HL-60 (cell line): ENCODE results near the gene CIART.

Source experiments
- DNase-seq, 2 experiments: peaks; one replicate each; pipeline ENCODE4 v3.0.0-alpha.2; 2010 to 2020; ENCODE audit warnings: low read depth in 1 of 2, low spot score in 1 of 2
- H3K27ac ChIP-seq: fragments of 250-450 bp; sonication (Bioruptor Pico); replicated peaks from 2 replicates; pipeline ENCODE4 v1.5.1; 2020; ENCODE audit warnings: mild to moderate bottlenecking, moderate library complexity
- H3K27me3 ChIP-seq: fragments of 250-450 bp; sonication (Bioruptor Pico); 2 replicates; pipeline ENCODE4 v1.5.1; 2021; ENCODE audit warnings: mild to moderate bottlenecking, moderate library complexity; ENCODE audit not compliant: insufficient read depth, poor library complexity, severe bottlenecking
- H3K4me3 ChIP-seq: replicated peaks from 2 replicates; pipeline ENCODE4 v1.5.1; 2011; ENCODE audit warnings: mild to moderate bottlenecking, control low read depth, low read length; ENCODE audit not compliant: insufficient read depth
- CTCF ChIP-seq: IDR thresholded peaks from one replicate; pipeline ENCODE4 v1.5.1; 2011; ENCODE audit warnings: low read length, control low read depth, inconsistent platforms; ENCODE audit not compliant: insufficient read depth
- POLR2AphosphoS5 ChIP-seq: IDR thresholded peaks from 2 replicates; pipeline ENCODE4 v1.6.1; 2012; ENCODE audit warnings: low read depth
- SPI1 ChIP-seq: IDR thresholded peaks from 2 replicates; pipeline ENCODE4 v1.6.1; 2012; ENCODE audit warnings: low read depth, mild to moderate bottlenecking, borderline replicate concordance
- TF ChIP-seq, protein P1 (sequence below): IDR thresholded peaks from 2 replicates; pipeline ENCODE4 v1.6.1; 2012; ENCODE audit warnings: low read depth; ENCODE audit not compliant: insufficient replicate concordance

CIART gene

GRCh38 chr1:150332651-150333290, 50.4 kb downstream of the CIART start:
- Histone ChIP-seq H3K27me3 (no peaks in the 10 kb centered on the region), H3K4me3 (no peak overlapping the region), H3K27ac (no peak overlapping the region)
- no peak for DNase-seq
- no peak for TF ChIP-seq POLR2AphosphoS5
- TF ChIP-seq CTCF, result no peak
- no peak for TF ChIP-seq SPI1
- TF ChIP-seq, protein P1, sequence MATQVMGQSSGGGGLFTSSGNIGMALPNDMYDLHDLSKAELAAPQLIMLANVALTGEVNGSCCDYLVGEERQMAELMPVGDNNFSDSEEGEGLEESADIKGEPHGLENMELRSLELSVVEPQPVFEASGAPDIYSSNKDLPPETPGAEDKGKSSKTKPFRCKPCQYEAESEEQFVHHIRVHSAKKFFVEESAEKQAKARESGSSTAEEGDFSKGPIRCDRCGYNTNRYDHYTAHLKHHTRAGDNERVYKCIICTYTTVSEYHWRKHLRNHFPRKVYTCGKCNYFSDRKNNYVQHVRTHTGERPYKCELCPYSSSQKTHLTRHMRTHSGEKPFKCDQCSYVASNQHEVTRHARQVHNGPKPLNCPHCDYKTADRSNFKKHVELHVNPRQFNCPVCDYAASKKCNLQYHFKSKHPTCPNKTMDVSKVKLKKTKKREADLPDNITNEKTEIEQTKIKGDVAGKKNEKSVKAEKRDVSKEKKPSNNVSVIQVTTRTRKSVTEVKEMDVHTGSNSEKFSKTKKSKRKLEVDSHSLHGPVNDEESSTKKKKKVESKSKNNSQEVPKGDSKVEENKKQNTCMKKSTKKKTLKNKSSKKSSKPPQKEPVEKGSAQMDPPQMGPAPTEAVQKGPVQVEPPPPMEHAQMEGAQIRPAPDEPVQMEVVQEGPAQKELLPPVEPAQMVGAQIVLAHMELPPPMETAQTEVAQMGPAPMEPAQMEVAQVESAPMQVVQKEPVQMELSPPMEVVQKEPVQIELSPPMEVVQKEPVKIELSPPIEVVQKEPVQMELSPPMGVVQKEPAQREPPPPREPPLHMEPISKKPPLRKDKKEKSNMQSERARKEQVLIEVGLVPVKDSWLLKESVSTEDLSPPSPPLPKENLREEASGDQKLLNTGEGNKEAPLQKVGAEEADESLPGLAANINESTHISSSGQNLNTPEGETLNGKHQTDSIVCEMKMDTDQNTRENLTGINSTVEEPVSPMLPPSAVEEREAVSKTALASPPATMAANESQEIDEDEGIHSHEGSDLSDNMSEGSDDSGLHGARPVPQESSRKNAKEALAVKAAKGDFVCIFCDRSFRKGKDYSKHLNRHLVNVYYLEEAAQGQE, result no peak
